GM12878 (cell line): Measurements from ENCODE around the gene LHX6. TPM values are rescaled to one million over a fixed set of nuclear protein-coding genes. Genes with fewer than 3 reads are reported as not detected.

Experiments used
- ATAC-seq: fragments of 200-7000 bp; cut with Tn5 transposase; 3 replicates; pipeline ENCODE4 v1.9.1; 2020; ENCODE audit warnings: mild to moderate bottlenecking, moderate library complexity
- BruUV-seq: library from RNA; stranded (reverse); fragments of 400-500 nt; replicated peaks from 2 replicates; lab custom pipeline; 2021; lab: Mats Ljungman, UMichigan
- CTCF ChIA-PET: fragments of 300-600 bp; sonication (Branson Sonifier 250); formaldehyde crosslinking; extraction: SDS; loops from one replicate; lab custom pipeline; 2021; ENCODE audit warnings: inconsistent platforms; lab: Yijun Ruan, JAX
- POLR2A ChIA-PET: fragments of 350-600 bp; formaldehyde crosslinking; extraction: SDS; loops from one replicate; lab custom pipeline; 2021; ENCODE audit warnings: inconsistent platforms; lab: Charles Lee
- RAD21 ChIA-PET: fragments of 300-600 bp; sonication (Branson Sonifier 250); formaldehyde crosslinking; loops from one replicate; lab custom pipeline; 2023; ENCODE audit warnings: antibody characterized with exemption; ENCODE audit not compliant: unreplicated experiment; lab: Charles Lee
- SMC1A ChIA-PET: fragments of 300-600 bp; sonication (Branson Sonifier 250); formaldehyde crosslinking; loops from one replicate; lab custom pipeline; 2023; ENCODE audit not compliant: unreplicated experiment, uncharacterized antibody; lab: Charles Lee
- DNase-seq: peaks from one replicate; pipeline ENCODE4 v3.0.0-alpha.2; 2011; ENCODE audit warnings: low read depth, low spot score
- FAIRE-seq: peaks from 3 replicates; lab custom pipeline; 2011; peaks lifted over from hg19 to GRCh38; lab: Jason Lieb, UNC
- H2AFZ ChIP-seq: 2 replicates; pipeline ENCODE4 v1.6.0; 2011; ENCODE audit warnings: low read depth, low read length, control low read depth; ENCODE audit not compliant: control insufficient read depth
- H3K27ac ChIP-seq: 2 replicates; pipeline ENCODE4 v1.5.1; 2011; ENCODE audit warnings: control low read depth; ENCODE audit not compliant: control insufficient read depth, insufficient read depth
- H3K27me3 ChIP-seq, 2 experiments: replicated peaks in 1 of 2; 2 replicates each; pipeline versions ENCODE4 v1.6.0 to v1.6.1; 2011; ENCODE audit warnings: low read length in 1 of 2; ENCODE audit not compliant: control insufficient read depth in 2 of 2, insufficient read depth in 2 of 2
- H3K36me3 ChIP-seq, 2 experiments: 2 replicates each; pipeline ENCODE4 v1.5.1; 2011; ENCODE audit warnings: low read length in 1 of 2; ENCODE audit not compliant: control insufficient read depth in 2 of 2, insufficient read depth in 2 of 2
- H3K4me1 ChIP-seq: 2 replicates; pipeline ENCODE4 v1.6.1; 2011; ENCODE audit warnings: mild to moderate bottlenecking, low read length, moderate library complexity, mixed read lengths; ENCODE audit not compliant: control insufficient read depth, insufficient read depth
- H3K4me2 ChIP-seq: 2 replicates; pipeline ENCODE4 v1.6.0; 2011; ENCODE audit warnings: control low read depth; ENCODE audit not compliant: control insufficient read depth, insufficient read depth
- H3K4me3 ChIP-seq: fragments of 200-600 bp; sonication (generic); 2 replicates; pipeline ENCODE4 v1.5.1; 2016
- H3K79me2 ChIP-seq: 2 replicates; pipeline ENCODE4 v1.6.0; 2011; ENCODE audit warnings: low read length; ENCODE audit not compliant: control insufficient read depth, insufficient read depth
- H3K9ac ChIP-seq: 2 replicates; pipeline ENCODE4 v1.8.0; 2011; ENCODE audit warnings: low read length, control low read depth, mixed read lengths; ENCODE audit not compliant: control insufficient read depth, insufficient read depth
- H3K9me3 ChIP-seq: replicated peaks from 3 replicates; pipeline ENCODE4 v1.5.1; 2011; ENCODE audit warnings: mild to moderate bottlenecking, low read length; ENCODE audit not compliant: control insufficient read depth, insufficient read depth
- H4K20me1 ChIP-seq: 2 replicates; pipeline ENCODE4 v1.6.0; 2011; ENCODE audit not compliant: control insufficient read depth, insufficient read depth
- FOS ChIP-seq: IDR thresholded peaks from 3 replicates; pipeline ENCODE4 v1.6.1; 2011; ENCODE audit warnings: borderline replicate concordance; ENCODE audit not compliant: insufficient read length; ENCODE audit errors: extremely low read depth
- PML ChIP-seq: IDR thresholded peaks from 2 replicates; pipeline ENCODE4 v1.6.1; 2012; ENCODE audit warnings: low read length, inconsistent platforms
- WGBS: methylation state at CpG from one replicate; pipeline ENCODE4 v1.1.6; 2016; ENCODE audit warnings: low lambda C conversion rate; ENCODE audit not compliant: insufficient replicate concordance, insufficient coverage; ENCODE audit errors: missing lambda C conversion rate; 5-methylcytosine and 5-hydroxymethylcytosine counted together
- in situ Hi-C: fragments of 300-500 bp; cut with MboI; formaldehyde crosslinking; loops from 9 replicates; pipeline ENCODE4 v1.14.3; 2018; ENCODE audit warnings: mixed read lengths
- intact Hi-C: fragments of 100-400 bp; cut with micrococcal nuclease; formaldehyde crosslinking; loops from one replicate; pipeline ENCODE4 v1.14.2; 2022; ENCODE audit not compliant: unreplicated experiment
- polyA plus RNA-seq, 11 experiments: library from polyadenylated mRNA; depleted of rRNA in 4 of 11; unstranded in 6 of 11; stranded (reverse) in 5 of 11; fragments of >200 nt; fragmentation: Nextera tagmentation in 4 of 11; fragmentation: Illumina TruSeq in 1 of 11; extraction: Ambion mirVana in 4 of 11; extraction: Trizol in 1 of 11; gene quantifications; 1 replicate in 1 of 11; 2 replicates in 10 of 11; pipeline versions ENCODE4 v1.2.1 to v1.2.3, GENCODE V29; 2011 to 2016; ENCODE audit warnings: inconsistent platforms in 2 of 11, missing spikeins in 2 of 11, low read depth in 1 of 11
- total RNA-seq, 4 experiments: library from RNA; depleted of rRNA in 3 of 4; stranded (reverse); fragments of >200 nt in 3 of 4; fragmentation: Illumina TruSeq in 1 of 4; extraction: Trizol in 1 of 4; gene quantifications; 2 replicates each; pipeline versions ENCODE4 v1.2.1 to v1.2.3, GENCODE V29; 2013 to 2021
- TF ChIP-seq, protein P1 (sequence below): fragments of 450-650 bp; IDR thresholded peaks from 2 replicates; pipeline ENCODE4 v1.6.1; 2018; ENCODE audit warnings: mild to moderate bottlenecking, low read depth, moderate library complexity; ENCODE audit not compliant: partially characterized antibody
- TF ChIP-seq, protein P2 (sequence below): fragments of 450-650 bp; IDR thresholded peaks from 2 replicates; pipeline ENCODE4 v1.6.1; 2017; ENCODE audit warnings: mild to moderate bottlenecking, moderate library complexity

LHX6 gene
- total and polyA plus RNA-seq, 10 of the 15 experiments (the other 5 are each of a cell fraction or from before 2014, with no cell fraction given) = not detected

DNA sequence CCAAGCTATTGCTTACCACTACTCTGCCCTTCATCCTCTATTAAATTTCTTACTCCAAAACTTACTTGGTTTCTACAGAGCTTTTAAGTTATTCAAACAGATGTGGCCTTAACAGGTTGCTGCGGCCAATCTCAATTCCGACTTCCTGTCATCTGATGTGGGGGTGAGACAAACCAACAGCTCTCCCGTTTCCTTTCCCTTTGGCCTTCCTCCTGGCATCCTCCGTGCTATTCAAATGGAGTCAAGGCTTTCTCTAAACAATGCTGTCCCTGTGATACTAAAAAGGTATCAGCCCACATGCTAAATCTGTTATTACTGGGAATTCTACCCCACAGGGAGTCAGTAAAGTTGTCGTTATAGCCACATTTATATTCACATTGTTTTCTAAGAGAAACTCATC, 24.0 kb upstream of the LHX6 start (continued):
- TF ChIP-seq, protein P1, sequence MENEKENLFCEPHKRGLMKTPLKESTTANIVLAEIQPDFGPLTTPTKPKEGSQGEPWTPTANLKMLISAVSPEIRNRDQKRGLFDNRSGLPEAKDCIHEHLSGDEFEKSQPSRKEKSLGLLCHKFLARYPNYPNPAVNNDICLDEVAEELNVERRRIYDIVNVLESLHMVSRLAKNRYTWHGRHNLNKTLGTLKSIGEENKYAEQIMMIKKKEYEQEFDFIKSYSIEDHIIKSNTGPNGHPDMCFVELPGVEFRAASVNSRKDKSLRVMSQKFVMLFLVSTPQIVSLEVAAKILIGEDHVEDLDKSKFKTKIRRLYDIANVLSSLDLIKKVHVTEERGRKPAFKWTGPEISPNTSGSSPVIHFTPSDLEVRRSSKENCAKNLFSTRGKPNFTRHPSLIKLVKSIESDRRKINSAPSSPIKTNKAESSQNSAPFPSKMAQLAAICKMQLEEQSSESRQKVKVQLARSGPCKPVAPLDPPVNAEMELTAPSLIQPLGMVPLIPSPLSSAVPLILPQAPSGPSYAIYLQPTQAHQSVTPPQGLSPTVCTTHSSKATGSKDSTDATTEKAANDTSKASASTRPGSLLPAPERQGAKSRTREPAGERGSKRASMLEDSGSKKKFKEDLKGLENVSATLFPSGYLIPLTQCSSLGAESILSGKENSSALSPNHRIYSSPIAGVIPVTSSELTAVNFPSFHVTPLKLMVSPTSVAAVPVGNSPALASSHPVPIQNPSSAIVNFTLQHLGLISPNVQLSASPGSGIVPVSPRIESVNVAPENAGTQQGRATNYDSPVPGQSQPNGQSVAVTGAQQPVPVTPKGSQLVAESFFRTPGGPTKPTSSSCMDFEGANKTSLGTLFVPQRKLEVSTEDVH = no peak
- TF ChIP-seq, protein P2, sequence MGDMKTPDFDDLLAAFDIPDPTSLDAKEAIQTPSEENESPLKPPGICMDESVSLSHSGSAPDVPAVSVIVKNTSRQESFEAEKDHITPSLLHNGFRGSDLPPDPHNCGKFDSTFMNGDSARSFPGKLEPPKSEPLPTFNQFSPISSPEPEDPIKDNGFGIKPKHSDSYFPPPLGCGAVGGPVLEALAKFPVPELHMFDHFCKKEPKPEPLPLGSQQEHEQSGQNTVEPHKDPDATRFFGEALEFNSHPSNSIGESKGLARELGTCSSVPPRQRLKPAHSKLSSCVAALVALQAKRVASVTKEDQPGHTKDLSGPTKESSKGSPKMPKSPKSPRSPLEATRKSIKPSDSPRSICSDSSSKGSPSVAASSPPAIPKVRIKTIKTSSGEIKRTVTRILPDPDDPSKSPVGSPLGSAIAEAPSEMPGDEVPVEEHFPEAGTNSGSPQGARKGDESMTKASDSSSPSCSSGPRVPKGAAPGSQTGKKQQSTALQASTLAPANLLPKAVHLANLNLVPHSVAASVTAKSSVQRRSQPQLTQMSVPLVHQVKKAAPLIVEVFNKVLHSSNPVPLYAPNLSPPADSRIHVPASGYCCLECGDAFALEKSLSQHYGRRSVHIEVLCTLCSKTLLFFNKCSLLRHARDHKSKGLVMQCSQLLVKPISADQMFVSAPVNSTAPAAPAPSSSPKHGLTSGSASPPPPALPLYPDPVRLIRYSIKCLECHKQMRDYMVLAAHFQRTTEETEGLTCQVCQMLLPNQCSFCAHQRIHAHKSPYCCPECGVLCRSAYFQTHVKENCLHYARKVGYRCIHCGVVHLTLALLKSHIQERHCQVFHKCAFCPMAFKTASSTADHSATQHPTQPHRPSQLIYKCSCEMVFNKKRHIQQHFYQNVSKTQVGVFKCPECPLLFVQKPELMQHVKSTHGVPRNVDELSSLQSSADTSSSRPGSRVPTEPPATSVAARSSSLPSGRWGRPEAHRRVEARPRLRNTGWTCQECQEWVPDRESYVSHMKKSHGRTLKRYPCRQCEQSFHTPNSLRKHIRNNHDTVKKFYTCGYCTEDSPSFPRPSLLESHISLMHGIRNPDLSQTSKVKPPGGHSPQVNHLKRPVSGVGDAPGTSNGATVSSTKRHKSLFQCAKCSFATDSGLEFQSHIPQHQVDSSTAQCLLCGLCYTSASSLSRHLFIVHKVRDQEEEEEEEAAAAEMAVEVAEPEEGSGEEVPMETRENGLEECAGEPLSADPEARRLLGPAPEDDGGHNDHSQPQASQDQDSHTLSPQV = no peak
- no peak for TF ChIP-seq PML

DNA sequence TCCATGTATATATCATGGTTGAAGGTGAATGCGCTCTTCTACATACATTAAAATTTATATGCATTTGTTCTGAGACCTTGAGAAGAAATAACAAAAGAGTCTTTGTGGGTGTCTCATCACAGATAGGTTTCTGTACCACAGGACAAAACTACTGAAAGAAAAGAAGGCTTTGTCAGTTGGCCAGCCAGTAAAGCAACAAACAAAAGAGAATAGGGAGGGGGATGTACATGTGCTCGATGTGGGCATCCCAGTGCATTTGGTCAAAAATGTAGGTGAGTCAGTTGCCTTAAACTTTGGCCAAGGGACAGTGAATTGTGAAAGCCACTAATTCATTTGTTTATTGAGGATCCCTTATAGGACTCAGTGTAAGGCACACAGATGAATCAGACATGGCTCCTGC, 22.6 kb upstream of the LHX6 start:
- no peaks in the 10 kb centered on the region for H3K9me3 ChIP-seq
- no peak overlapping the region for H2AFZ ChIP-seq
- CTCF ChIA-PET = no interaction called here
- in situ Hi-C loops (no loop called here), intact Hi-C loops (no loop called here)
- SMC1A ChIA-PET = no interaction called here
- H3K27me3 ChIP-seq = no peaks in the 10 kb centered on the region
- 96% methylated on average over 2 of the region's 2 CpGs for WGBS
- DNase-seq = no peak
- H3K4me1 ChIP-seq = no peaks in the 10 kb centered on the region
- RAD21 ChIA-PET = interaction anchor here (0.6 kb wide), 1 partner anchor 84 kb away, joined by 3 read pairs; no protein-coding TSS in a partner anchor
- H3K27ac ChIP-seq = no peak overlapping the region
- no peak overlapping the region for H3K4me2 ChIP-seq
- no peak overlapping the region for H3K4me3 ChIP-seq
- no peak for TF ChIP-seq FOS
- TF ChIP-seq, all 136 proteins: peak for 0
- no TSS peak for BruUV-seq
- Histone ChIP-seq H4K20me1 (no peaks in the 10 kb centered on the region), H3K79me2 (no peaks in the 10 kb centered on the region), H3K9ac (no peak overlapping the region), H3K36me3 (peaks cover 5 to 26% of the 10 kb centered on the region in 2 experiments; a peak in 3 of 4 replicates)
- ATAC-seq (no peak), FAIRE-seq (no peak)
- POLR2A ChIA-PET = no interaction called here
